Vagina (tissue), 2 donors: ENCODE results near the gene APOBEC3F. TPM values are rescaled to one million over a fixed set of nuclear protein-coding genes. Genes with fewer than 3 reads are reported as not detected.

Experiments
- DNase-seq, 2 donors: peaks; one replicate each; pipeline ENCODE4 v3.0.0-alpha.2; 2017; ENCODE audit errors: extremely low spot score in 2 of 2
- H3K27ac ChIP-seq: fragments of 200-600 bp; sonication (generic); one replicate; pipeline ENCODE4 v1.5.1; 2019
- H3K27me3 ChIP-seq: fragments of 200-600 bp; sonication (generic); one replicate; pipeline ENCODE4 v1.5.1; 2019
- H3K36me3 ChIP-seq, 2 donors: fragments of 200-600 bp; sonication (generic); one replicate each; pipeline ENCODE4 v1.5.1; 2017 to 2019
- H3K4me1 ChIP-seq: fragments of 200-600 bp; sonication (generic); one replicate; pipeline ENCODE4 v1.5.1; 2019
- H3K4me3 ChIP-seq, 2 donors: fragments of 200-600 bp; sonication (generic); 1 replicate in 1 of 2; 2 replicates in 1 of 2; pipeline ENCODE4 v1.5.1; 2016 to 2019
- H3K9me3 ChIP-seq: fragments of 200-600 bp; sonication (generic); one replicate; pipeline ENCODE4 v1.5.1; 2019
- CTCF ChIP-seq, 3 experiments: fragments of 450-650 bp in 2 of 3; fragments of 200-600 bp in 1 of 3; sonication (generic) in 1 of 3; IDR thresholded peaks; one replicate each; pipeline ENCODE4 v1.5.1; 2017 to 2019; ENCODE audit warnings: antibody characterized with exemption in 3 of 3, mild to moderate bottlenecking in 2 of 3, moderate library complexity in 2 of 3
- POLR2A ChIP-seq, 2 donors: fragments of 450-650 bp; IDR thresholded peaks; one replicate each; pipeline ENCODE4 v1.6.1; 2017; ENCODE audit warnings: antibody characterized with exemption in 2 of 2, mild to moderate bottlenecking in 2 of 2, moderate library complexity in 2 of 2
- POLR2AphosphoS5 ChIP-seq, 2 donors: sonication (generic); formaldehyde crosslinking; IDR thresholded peaks; one replicate each; pipeline ENCODE4 v1.9.0; 2017; ENCODE audit warnings: antibody characterized with exemption in 2 of 2, mild to moderate bottlenecking in 2 of 2, low read depth in 1 of 2; ENCODE audit not compliant: insufficient read depth in 1 of 2
- intact Hi-C: fragments of 100-400 bp; cut with DNase I; formaldehyde crosslinking; loops from one replicate; pipeline ENCODE4 v1.15.1; 2023
- total RNA-seq: library from RNA; depleted of rRNA; stranded (reverse); fragments of >200 nt; gene quantifications from one replicate; pipeline ENCODE4 v1.2.3, GENCODE V29; 2016

Gene APOBEC3F
- total RNA-seq, 1 donor from 2014 or later, result 2.7 TPM

DNA sequence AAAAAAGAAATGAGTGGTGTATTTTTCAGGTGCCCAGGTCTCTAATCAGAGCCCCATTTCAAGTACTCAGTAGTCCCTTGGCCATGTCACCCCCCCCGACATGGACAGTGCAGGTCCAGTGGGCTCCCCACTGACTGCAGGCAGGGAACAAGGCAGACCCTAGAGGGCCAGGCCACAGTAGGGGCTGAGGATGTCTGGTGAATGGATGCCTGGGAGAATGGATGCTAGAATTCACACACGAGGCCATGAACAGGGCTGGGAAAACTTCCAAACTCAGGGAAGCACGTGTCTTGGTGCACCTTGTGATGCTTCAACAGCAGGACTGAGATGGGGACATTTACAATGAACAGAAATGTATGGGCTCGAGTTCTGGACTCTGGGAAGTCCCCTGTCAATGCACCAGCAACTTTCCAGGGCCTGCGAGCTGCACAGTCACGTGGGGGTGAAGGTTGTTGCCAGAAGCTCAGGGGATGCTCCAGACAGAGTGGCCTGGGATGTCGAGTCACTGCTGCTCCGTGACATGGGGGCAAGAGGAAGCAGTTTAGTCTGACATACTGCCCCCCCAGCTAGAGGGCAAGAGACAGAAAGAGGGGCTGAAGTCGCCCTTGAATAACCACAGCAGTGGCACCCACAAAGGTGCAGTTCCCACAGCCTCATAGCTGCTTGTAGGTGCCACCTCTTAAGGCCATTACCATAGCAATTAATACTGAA, 39.5 kb downstream of the APOBEC3F start:
- Histone ChIP-seq H3K4me1 (peaks cover 16% of the 10 kb centered on the region), H3K9me3 (no peaks in the 10 kb centered on the region), H3K4me3 (no peak overlapping the region), H3K36me3 (peaks cover 0 to 8% of the 10 kb centered on the region in 2 donors), H3K27ac (no peak overlapping the region), H3K27me3 (no peaks in the 10 kb centered on the region)
- intact Hi-C loops, result no loop called here
- DNase-seq, result no peak
- no peak for TF ChIP-seq POLR2AphosphoS5 (IDR thresholded peaks at IDR 0.05; ENCODE audit: insufficient read depth in 1 of 2, low read depth in 1 of 2)
- no peak for TF ChIP-seq CTCF (IDR thresholded peaks at IDR 0.05)
- no peak for TF ChIP-seq POLR2A (IDR thresholded peaks at IDR 0.05)

DNA sequence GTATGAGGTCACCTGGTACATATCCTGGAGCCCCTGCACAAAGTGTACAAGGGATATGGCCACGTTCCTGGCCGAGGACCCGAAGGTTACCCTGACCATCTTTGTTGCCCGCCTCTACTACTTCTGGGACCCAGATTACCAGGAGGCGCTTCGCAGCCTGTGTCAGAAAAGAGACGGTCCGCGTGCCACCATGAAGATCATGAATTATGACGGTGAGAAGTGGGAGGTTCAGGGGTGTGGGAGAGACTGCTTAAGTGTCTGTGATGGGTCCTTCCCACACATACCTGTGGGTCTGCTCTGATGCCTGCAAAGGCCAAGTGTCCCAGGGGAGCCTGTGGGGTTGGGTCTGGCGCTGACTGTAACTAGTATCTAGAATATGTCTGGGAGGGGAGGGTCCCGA, 40.4 kb downstream of the APOBEC3F start:
- peaks cover 16% of the 10 kb centered on the region for H3K4me1 ChIP-seq
- no peaks in the 10 kb centered on the region for H3K27me3 ChIP-seq
- no peak for TF ChIP-seq POLR2A (IDR thresholded peaks at IDR 0.05)
- TF ChIP-seq POLR2AphosphoS5 (IDR thresholded peaks at IDR 0.05; ENCODE audit: insufficient read depth in 1 of 2, low read depth in 1 of 2), result no peak
- no peak for TF ChIP-seq CTCF (IDR thresholded peaks at IDR 0.05)
- H3K4me3 ChIP-seq, result no peak overlapping the region
- no peak overlapping the region for H3K27ac ChIP-seq
- peaks cover 0 to 8% of the 10 kb centered on the region in 2 donors for H3K36me3 ChIP-seq
- H3K9me3 ChIP-seq, result no peaks in the 10 kb centered on the region
- DNase-seq, result no peak
- intact Hi-C loops, result no loop called here

GRCh38 chr22:39081598-39081997, 40.9 kb downstream of the APOBEC3F start:
- Histone ChIP-seq H3K27ac (no peak overlapping the region), H3K4me1 (peaks cover 16% of the 10 kb centered on the region), H3K4me3 (no peak overlapping the region), H3K36me3 (peaks cover 0 to 8% of the 10 kb centered on the region in 2 donors), H3K9me3 (no peaks in the 10 kb centered on the region), H3K27me3 (no peaks in the 10 kb centered on the region)
- intact Hi-C loops, result no loop called here
- TF ChIP-seq POLR2A (IDR thresholded peaks at IDR 0.05) (no peak), CTCF (IDR thresholded peaks at IDR 0.05) (no peak), POLR2AphosphoS5 (IDR thresholded peaks at IDR 0.05; ENCODE audit: insufficient read depth in 1 of 2, low read depth in 1 of 2) (no peak)
- DNase-seq, result no peak

DNA sequence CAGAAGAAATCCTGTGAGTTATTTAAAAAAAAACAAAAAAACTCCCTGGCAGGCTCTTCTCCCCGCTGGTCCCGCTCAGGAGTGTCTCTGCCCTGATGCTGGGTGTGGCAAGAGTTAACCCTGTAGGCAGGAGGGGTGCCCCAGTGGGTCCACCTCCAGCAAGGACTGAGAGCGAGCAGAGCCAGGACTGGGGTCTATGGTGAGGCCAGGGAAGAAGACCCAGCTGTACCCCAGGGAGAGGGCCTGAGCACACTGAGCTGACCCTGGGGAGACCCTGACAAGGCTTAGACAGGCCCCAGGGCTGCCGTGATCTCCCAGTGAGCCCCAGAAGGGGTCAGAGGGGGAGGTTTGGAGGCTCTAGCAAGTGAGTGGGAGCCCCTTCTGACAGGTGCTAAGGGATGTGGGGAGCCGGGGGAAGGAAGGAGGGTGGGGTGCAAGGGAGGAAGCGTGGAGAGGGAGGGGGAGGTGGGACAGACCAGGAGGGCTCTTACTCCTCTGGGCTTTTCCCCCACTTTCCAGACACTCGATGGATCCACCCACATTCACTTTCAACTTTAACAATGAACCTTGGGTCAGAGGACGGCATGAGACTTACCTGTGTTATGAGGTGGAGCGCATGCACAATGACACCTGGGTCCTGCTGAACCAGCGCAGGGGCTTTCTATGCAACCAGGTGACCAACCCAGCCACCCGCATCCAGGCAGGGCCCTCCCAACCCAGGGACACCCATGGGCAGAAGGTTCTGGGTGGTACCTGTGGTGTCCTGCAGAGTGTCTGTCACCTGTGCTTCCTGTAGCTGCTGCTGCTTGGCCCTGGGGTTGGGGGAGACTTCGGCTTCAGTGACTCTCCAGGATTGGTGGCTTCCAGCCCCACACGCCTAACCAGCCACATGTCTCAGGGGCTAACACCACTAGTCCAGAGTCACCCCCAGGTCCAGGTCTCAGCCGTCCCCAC, 42.8 kb downstream of the APOBEC3F start:
- Histone ChIP-seq H3K27me3 (no peaks in the 10 kb centered on the region), H3K27ac (no peak overlapping the region), H3K9me3 (no peaks in the 10 kb centered on the region), H3K4me1 (peaks cover 2% of the 10 kb centered on the region), H3K36me3 (peaks cover 0 to 8% of the 10 kb centered on the region in 2 donors), H3K4me3 (no peak overlapping the region)
- intact Hi-C loops, result no loop called here
- TF ChIP-seq CTCF (IDR thresholded peaks at IDR 0.05) (no peak), POLR2AphosphoS5 (IDR thresholded peaks at IDR 0.05; ENCODE audit: insufficient read depth in 1 of 2, low read depth in 1 of 2) (no peak), POLR2A (IDR thresholded peaks at IDR 0.05) (no peak)
- no peak for DNase-seq
